ENCODE data around the gene DNM3.
"Not testable (repeated sequence)": the region's sequence is repeated elsewhere in the genome, so short reads cannot be mapped to it uniquely, and the experiment has no call there.

DNM3 gene

DNA sequence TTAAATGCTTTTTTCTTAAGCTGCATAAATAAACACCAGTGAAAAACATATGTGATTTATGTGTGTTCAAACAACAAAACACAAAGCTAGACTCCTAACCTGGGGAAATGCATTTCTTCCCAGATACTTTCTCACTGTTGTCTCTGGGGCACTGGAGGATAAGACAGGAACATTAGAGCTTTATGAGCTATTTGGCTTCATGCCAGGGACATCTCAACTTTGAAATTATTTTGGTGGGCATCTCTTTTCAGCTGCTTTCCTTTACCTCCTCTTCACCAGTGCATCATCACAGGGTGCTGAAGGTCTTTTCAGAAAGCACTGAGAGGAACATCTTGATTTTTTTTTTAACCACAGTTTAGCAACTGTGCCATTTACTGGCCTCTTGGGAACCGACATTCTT, 212.9 kb downstream of the DNM3 start:
- no peak for DNase-seq

DNA sequence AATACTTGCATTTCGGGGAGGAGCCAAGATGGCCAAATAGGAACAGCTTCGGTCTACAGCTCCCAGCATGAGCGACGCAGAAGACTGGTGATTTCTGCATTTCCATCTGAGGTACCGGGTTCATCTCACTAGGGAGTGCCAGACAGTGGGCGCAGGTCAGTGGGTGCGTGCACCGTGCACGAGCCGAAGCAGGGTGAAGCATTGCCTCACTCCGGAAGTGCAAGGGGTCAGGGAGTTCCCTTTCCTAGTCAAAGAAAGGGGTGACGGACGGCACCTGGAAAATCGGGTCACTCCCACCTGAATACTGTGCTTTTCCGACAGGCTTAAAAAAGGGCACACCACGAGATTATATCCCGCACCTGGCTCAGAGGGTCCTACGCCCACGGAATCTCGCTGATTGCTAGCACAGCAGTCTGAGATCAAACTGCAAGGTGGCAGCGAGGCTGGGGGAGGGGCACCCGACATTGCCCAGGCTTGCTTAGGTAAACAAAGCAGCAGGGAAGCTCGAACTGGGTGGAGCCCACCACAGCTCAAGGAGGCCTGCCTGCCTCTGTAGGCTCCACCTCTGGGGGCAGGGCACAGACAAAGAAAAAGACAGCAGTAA, 214.6 kb downstream of the DNM3 start:
- DNase-seq: not testable (repeated sequence)

DNA sequence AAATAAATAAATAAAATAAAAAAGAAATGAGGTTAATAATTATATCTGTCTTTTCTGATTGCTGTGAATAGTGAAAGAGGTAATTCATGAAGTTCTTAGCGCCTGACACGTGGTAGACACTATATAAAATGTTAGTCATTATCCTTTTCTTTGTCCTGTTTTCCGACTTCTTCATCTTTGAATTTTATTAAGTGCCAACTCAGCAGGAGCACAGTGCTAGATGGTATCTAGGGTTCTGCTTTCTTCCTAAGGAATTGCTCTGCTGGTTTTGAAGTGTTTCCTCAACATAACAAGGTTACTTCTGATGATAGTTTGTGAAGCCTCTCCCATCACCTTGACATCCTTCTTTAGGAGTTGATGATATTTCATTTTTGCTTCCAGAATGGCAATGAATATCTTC, 227.0 kb downstream of the DNM3 start:
- no peak for DNase-seq

DNA sequence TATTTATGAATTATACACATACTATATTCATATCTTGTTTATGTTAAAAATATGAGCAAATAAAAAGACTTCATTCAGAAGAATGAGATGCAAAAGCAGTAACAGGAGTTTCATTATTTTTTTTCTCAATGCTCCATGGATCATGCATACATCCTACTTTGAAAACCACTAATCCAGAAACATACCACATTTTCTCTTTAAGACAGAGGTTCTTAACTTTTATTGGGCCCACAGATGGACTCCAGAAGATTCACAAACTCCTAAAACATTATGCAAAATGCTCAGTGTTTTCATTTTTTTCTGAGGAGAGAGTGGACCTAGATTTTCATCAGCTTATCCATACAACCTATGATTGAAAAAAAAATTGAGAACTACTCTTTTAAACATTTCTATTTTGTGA, 227.8 kb downstream of the DNM3 start:
- DNase-seq: no peak

DNA sequence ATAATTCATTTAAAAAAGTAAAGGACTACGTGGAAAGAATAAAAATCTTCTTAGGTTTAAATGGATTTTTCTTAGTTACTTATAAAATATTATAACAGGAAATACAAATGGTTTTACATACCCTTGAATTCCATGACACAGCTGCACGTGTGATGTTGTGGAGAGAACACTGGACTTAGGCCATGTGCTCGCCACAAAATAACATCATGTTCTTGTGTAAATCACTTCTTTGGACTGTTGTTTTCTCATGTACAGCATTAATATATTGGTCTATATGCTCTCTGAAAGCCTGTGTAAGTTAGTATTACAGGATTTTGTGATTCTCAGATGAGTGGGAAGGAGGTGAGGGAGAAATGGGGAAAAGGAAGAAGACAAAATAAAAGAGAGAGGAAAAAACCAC, 228.2 kb downstream of the DNM3 start:
- no peak for DNase-seq

DNA sequence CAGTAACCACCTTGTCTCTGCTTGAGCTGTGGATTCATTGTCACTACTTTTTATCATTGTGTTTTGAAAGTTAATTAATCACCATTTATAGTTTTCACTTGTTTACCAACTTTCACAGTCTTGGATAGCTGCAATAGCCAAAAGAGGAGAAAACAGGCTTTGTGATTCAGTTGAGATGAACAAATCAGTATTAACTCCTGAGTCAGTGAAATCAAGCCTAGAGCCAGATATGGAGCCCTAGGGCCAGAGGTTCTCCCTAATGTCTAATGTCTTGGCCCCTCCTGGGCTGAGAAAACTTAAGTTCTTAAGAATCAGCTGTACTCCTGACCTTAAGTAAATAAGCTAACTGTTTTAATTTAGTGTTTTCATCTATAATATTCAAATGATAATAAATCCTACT, 228.8 kb downstream of the DNM3 start:
- no peak for DNase-seq

DNA sequence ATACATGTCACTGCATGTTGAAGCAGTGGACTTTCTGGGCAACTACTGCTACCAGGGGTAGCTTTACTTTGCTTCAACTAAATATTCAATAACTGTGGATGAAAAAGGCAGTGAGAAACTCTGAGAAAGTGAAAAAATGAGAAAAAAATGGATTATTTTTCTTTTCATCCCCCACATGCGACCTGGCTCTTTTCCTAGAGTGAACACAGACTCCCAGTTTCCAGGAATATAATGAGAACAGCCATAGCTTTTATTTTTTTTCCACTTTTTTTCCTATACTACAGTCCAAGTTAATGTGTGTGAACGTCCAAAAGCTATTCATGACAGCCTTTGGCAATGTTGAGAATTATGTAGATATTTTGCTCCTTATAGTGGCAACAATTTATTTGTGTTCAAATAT, 230.4 kb downstream of the DNM3 start:
- DNase-seq: no peak

DNA sequence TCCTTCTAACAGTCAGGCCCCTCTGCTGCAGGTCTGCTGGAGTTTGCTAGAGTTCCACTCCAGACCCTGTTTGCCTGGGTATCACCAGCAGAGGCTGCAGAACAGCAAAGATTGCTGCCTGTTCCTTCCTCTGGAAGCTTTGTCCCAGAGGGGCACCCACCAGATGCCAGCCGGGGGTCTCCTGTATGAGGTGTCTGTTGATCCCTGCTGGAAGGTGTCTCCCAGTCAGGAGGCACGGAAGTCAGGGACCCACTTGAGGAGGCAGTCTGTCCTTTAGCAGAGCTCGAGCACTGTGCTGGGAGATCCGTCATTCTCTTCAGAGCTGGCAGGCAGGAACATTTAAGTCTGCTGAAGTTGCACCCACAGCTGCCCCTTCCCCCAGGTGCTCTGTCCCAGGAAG, 238.6 kb downstream of the DNM3 start:
- not testable (repeated sequence) for DNase-seq

DNA sequence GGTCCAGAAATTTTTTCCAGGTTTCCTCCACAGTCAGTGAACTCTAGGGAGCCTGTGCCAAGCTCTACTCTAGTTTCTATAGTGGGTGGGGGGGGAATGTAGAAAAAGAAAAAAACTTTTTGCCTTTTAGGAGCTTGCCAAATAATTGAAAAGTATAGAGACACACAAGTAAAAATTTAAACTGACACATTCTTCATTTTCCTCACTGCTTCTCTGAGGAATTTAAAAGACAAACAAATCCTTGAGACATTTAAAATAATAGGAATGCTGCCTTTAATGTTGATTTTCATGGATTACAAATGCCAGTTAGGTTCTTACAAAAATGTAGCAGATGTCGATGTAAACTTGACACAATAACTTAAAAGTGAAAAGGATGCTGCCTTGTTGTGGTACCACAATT, 241.9 kb downstream of the DNM3 start:
- no peak for DNase-seq

DNA sequence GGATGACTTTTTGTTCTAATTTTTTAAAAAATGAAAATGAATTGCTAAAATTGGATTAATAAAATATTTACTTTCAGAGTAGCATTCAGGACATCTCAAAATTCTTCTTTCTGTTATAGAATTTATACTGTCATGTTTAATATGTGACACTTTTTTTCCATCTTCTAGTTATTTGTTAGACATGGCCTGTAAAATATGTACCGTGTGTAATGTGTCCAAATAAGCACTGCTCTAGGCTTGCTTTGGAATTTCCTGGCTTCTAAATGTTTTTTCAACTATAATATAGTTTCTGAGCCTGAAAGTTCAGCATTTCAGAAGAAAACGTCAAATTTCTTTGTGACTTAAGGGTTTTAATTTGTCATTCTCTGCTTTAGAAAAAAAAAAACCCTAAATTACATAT, 243.6 kb downstream of the DNM3 start:
- no peak for DNase-seq

DNA sequence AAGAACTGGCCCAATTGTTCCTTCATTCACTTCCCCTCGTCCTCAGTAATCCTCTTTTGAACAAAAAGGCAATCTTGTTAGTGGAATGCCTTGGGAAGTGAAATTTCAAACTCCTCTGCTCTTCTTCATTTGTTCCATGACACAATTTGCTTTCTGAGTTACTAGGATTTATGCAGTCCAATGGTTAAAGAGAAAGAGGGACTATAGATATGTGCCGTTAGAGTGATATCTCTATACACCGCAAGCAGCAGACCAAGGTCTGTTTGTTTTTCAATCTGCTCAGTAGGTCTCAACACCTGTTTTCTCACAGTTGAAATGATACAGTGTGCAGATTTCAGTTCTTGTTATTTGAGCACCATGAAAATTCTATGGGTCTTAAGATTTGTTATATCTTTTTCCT, 244.0 kb downstream of the DNM3 start:
- no peak for DNase-seq

DNA sequence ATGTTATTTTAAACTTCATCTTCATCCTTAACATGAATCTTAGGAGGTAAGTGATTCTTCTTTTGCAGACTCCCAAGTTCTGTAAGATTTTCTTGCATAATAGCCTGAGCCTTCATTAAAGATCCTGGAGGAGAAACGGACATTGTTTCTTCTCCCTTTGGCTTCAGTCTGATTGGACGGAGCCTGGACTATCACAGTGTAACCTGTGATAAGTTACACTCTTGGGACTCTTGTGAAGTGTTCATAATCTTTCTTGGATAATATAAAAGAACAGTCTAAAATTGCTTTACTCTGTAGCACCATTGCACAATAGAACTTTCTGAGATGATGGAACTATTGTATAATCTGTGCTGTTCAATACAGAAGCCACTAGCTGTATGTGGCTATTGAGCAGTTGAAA, 244.8 kb downstream of the DNM3 start:
- DNase-seq: no peak

DNA sequence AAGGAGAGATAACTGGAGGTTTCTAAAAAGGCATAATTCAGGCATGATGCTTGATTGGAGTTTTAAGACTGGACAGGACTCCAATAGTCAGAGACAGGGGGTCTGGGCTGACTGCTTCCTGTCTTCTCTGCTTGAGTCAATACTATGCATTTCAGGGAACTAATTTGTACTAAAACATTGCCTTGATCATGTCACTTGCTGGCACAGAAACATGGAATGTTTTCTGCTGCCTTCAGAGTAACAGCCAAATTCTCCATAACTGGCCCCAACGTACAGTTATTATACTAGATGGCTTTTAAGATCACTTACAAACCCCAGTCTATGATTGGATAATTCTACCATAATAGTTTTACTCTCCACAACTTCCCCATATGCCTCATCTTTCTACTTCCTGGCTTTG, 247.0 kb downstream of the DNM3 start:
- no peak for DNase-seq

DNA sequence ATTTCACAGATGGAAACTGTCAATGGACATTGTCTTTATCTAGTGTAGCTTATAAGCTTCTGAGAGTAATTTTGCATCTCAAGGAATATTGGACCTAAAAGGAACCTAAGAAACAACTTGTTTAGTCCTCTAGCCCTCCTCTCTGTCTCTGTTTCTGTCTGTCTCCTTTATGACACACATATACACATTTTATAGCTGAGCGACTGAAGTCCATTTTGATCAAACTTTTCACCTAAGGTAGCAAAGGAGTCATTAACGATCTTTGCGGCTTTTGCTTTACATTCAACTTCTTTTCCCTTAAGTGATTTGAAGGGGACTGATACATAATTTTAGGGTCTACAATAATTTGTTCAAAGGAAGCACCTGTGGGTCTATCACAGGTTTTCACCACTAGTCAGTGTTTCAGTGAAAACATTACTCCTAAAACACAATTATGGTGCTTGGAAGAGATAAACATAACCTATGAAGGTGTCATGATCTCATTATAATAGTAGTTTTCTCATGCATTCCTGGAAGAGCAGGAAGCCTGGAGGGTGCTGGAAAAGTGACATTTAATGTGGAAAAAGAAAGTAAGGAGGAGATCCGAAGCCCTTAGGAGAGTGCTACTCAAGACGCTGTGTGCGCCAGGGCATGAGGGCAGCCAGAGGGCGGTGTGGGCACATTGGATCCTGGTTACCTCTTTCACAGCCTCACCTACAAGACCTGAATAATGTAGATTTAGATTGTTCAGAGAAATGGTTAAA, 248.6 kb downstream of the DNM3 start:
- DNase-seq: no peak

DNA sequence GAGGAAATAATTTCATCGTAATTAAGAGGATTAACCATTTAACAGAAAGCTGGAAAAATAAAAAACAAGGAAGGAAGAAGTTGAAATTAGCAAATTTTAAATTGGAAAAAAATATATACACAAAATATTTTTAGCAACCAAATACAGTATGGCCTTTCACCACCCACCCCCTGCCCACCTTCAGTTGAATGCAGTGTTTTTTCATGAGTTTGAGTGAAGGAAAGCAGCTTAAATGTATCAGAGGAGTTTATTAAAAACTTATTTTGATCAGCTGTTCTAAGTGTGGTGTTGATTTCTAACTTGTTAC, 249.2 kb downstream of the DNM3 start:
- no peak for DNase-seq

DNA sequence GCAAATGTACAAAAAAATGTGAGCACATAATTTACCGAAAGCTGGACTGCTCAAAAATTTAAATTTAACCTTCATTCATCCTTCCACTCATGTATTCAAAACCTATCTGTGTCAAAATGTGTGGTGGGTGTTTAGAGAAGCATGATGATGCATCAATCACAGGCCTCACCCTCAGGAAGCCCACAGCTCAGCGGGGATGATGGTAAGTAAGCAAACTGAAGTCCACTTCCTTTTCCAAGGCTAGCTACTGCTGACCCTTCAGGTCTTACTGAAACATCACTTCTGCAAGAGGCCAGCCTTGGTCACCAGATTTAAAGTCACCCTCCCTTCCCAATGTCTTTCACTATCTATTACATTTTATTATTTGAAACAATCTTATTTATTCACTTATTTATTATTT, 254.5 kb downstream of the DNM3 start:
- DNase-seq: no peak

DNA sequence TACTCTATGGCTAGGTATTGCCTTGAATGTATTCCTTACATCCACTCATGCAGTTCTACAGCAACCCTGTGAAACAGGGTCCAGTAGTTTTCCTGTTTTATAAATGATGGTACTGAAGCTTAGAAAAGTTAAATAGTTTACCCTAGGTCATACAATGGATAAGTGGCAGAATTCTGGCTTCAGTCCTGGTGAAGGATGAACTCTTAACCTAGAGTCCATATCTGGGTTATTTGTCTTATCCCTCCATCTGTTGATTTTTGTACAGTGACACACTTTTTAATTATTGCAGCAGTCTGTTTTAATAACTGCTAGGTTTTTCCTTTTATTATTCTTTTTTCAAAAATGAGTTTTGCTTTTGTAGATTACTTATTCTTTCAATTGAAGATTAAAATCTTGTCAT, 263.9 kb downstream of the DNM3 start:
- DNase-seq: no peak

DNA sequence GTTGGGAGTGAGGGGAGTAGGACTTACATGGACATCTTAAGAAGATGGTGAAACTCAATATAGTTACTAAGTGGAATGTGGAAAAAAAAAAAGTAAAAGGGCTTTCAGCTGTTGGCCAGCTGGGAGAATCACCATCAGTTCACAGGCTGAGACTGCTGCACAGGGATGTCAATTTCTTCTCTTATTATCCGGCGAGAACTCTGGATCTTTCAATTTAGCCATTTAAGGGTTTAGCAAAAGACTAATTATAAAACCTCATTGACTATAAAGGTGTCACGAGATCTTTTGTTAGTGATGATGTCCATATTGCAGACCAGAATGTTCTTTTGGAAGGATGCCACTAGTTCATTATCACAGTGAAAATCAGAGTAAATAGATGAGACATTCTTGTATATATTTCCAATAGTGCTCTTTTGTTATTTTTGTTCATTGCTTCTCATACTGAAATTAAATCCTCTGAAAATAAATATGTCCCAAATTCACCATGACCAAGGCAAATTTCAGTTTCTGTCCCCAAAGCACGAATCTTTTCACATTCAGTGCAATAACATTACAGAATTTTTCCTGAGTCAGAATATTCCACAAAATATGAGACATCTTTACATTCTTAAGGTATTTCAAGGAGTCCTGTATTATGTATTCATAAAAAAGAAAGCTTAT, 266.1 kb downstream of the DNM3 start:
- no peak for DNase-seq

DNA sequence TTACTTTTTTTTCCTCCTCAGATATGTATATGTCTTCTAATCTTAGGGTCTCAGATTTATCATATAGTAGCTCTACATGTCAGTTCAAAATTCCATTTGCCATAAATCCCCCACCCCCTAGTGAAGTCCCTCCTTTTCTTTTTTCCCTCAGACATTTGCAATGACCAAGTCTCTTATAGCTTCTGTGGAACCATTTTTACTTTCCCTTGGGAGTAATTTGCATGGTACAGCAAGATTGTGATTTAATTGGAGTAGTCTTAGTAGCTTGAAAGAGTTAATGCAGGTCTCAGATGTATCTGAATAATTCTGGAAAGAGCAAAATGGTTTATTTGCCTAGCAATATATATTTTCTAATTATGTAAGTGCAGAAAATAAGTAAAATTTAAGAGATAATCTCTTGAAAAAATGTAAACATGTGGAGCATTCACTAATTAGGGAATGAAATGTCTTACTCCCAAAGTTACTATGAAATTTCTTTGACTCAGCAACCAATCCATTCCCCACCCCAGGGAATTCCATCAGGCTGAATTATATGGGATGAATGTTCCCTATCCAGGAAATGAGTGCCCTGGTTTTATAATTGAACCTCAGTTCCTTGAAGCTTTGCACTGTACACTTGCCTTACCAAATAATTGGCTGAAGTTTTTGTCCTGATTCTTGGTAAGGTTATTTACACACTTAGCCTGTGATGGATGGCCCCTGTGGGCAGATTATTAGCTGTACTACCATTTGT, 267.0 kb downstream of the DNM3 start:
- no peak for DNase-seq

DNA sequence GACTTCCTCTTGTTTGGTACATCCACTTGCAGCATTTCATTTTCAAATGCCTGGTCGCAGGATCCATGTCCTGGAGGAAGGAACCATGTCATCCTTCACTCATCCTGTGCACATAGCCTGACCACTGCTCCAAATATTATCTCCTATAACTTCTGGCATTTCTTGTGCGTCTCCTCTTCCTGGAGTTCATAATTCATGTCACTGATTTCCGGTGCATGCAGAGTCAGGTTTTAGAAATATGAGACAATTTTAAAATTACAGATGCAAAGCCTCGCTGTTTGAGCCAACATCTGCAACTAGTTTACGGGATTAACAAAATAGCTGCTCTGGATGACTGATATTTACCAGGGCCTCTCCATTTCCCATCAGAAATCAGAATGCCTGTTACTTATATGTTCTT, 268.1 kb downstream of the DNM3 start:
- no peak for DNase-seq

DNA sequence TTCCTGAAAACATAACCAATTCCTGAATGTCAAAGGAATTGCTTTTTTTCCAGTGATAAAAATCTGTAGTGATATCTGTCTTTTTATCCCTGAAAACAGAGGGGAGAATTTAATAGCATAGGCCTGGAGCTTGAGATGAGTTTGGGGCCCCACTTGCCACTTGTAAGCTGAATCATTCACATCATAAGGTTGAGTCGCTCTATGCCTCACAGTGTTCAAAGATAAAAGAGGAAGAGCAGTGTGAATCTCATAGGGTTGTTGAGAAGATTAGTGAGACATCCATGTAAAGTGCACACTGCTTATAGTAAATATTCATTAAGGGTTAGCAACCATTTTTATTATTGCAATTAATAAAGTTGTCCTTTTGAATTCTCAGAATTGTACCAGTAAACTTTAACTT, 271.3 kb downstream of the DNM3 start:
- no peak for DNase-seq

DNA sequence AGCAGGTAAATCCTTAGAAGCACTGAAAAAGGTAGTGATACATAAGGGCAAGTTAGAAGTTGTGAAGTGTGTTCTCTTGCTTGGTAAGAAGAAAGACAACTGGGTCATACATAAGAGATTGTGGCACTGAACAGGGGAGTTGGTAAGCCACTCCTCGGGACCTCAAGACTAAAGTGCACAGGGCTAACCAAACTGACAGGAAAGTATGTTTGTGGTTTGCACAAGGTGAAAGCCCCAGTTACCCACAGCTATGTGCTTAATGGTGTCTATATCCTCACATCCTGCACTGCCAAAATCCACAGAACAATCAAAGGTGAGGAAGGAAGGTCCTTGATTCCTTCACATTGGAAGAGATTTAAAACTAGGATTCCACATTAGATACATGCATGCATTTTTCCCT, 276.5 kb downstream of the DNM3 start:
- no peak for DNase-seq

DNA sequence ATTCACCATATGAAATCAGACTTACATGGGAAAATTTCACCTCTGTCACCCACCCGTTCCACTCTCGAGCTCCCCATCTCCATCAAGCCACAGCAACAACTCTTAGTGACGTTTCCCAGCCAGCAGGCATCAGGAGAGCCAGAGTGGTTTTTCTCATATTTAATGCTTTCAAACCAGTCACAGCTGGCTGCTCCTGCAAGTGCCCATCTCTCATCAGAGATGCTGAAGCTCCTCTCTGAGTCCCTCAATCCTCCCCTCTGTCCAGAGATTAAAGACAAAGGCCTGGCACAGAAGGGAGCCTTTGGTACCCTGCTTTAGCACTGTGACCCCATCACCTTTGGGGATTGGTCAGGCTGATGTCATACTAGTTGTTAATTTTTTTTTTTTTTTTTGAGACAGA, 277.3 kb downstream of the DNM3 start:
- no peak for DNase-seq

DNA sequence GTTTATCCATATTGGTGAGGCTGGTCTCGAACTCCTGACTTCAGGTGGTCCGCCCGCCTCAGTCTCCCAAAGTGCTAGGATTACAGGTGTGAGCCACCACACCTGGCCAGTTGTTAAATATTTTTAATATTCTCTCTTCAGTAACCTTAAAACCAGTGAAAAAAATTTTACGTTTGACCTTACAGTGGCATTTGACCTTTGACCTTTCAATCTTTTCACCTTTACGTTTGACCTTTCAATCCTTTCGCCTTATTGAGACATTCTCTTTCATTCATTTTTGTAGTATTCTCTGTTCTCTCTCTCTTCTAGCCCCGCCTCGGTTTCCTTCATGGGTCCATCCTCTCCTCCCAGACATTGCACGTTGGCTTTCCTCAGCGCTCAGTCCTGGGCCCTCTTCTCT, 277.9 kb downstream of the DNM3 start:
- no peak for DNase-seq
